IMR-90 (cell line): Measurements from ENCODE around the gene KCTD13. TPM values are rescaled to one million over a fixed set of nuclear protein-coding genes. Genes with fewer than 3 reads are reported as not detected.

Experiments used
- ATAC-seq: fragments of 200-7000 bp; cut with Tn5 transposase; 2 replicates; pipeline ENCODE4 v1.9.1; 2020; ENCODE audit warnings: low read depth, mild to moderate bottlenecking, moderate library complexity
- BruUV-seq: library from RNA; stranded (reverse); fragments of 400-500 nt; replicated peaks from 2 replicates; lab custom pipeline; 2021; lab: Mats Ljungman, UMichigan
- CTCF ChIA-PET: fragments of 300-600 bp; formaldehyde crosslinking; extraction: SDS; loops from one replicate; lab custom pipeline; 2021; ENCODE audit warnings: antibody characterized with exemption; lab: Yijun Ruan, JAX
- POLR2A ChIA-PET: fragments of 300-600 bp; sonication (Branson Sonifier 250); formaldehyde crosslinking; loops from one replicate; lab custom pipeline; 2022; ENCODE audit warnings: antibody characterized with exemption; ENCODE audit not compliant: unreplicated experiment; lab: Charles Lee
- DNase-seq: peaks from one replicate; pipeline ENCODE4 v3.0.0; 2013
- H2AFZ ChIP-seq: replicated peaks from 2 replicates; pipeline ENCODE3; 2013; ENCODE audit warnings: low read length, mild to moderate bottlenecking; ENCODE audit not compliant: poor library complexity
- H2AK5ac ChIP-seq: 2 replicates; pipeline ENCODE4 v1.6.1; 2013; ENCODE audit warnings: low read depth, low read length, inconsistent platforms
- H2AK9ac ChIP-seq: replicated peaks from 2 replicates; pipeline ENCODE3; 2013; ENCODE audit warnings: mild to moderate bottlenecking, low read depth, low read length, moderate library complexity; ENCODE audit not compliant: poor library complexity
- H2BK120ac ChIP-seq: 2 replicates; pipeline ENCODE4 v1.6.1; 2013; ENCODE audit warnings: low read depth, low read length, inconsistent platforms
- H2BK15ac ChIP-seq: 3 replicates; pipeline ENCODE4 v1.6.1; 2013; ENCODE audit warnings: low read depth, low read length, inconsistent platforms
- H2BK20ac ChIP-seq: 2 replicates; pipeline ENCODE4 v1.6.1; 2013; ENCODE audit warnings: low read depth, mild to moderate bottlenecking, inconsistent platforms, low read length, moderate library complexity
- H2BK5ac ChIP-seq: 2 replicates; pipeline ENCODE4 v1.6.1; 2013; ENCODE audit warnings: mild to moderate bottlenecking, low read depth, low read length, inconsistent platforms; ENCODE audit not compliant: poor library complexity, severe bottlenecking
- H3K14ac ChIP-seq: replicated peaks from 2 replicates; pipeline ENCODE4 v1.6.1; 2013; ENCODE audit warnings: low read depth, low read length, inconsistent platforms
- H3K18ac ChIP-seq: 2 replicates; pipeline ENCODE4 v1.6.1; 2013; ENCODE audit warnings: low read depth, low read length, control low read depth
- H3K23ac ChIP-seq: 2 replicates; pipeline ENCODE4 v1.6.1; 2013; ENCODE audit warnings: low read depth, low read length, inconsistent platforms
- H3K27ac ChIP-seq: 2 replicates; pipeline ENCODE4 v1.5.1; 2013; ENCODE audit warnings: mild to moderate bottlenecking, control low read depth, low read length; ENCODE audit not compliant: insufficient read depth
- H3K27me3 ChIP-seq: 2 replicates; pipeline ENCODE4 v1.6.1; 2013; ENCODE audit warnings: low read length; ENCODE audit not compliant: control insufficient read depth, insufficient read depth
- H3K36me3 ChIP-seq: 2 replicates; pipeline ENCODE4 v1.6.1; 2013; ENCODE audit warnings: low read length, mixed read lengths; ENCODE audit not compliant: control insufficient read depth, insufficient read depth
- H3K4ac ChIP-seq: 2 replicates; pipeline ENCODE4 v1.6.1; 2013; ENCODE audit warnings: low read depth, low read length, inconsistent platforms
- H3K4me1 ChIP-seq: 2 replicates; pipeline ENCODE4 v1.6.1; 2013; ENCODE audit warnings: low read length, mixed read lengths; ENCODE audit not compliant: control insufficient read depth, insufficient read depth
- H3K4me2 ChIP-seq: 2 replicates; pipeline ENCODE4 v1.6.1; 2013; ENCODE audit warnings: low read depth, mild to moderate bottlenecking, control low read depth, low read length, moderate library complexity
- H3K4me3 ChIP-seq: 2 replicates; pipeline ENCODE4 v1.5.1; 2013; ENCODE audit warnings: low read depth, mild to moderate bottlenecking, control low read depth, low read length, moderate library complexity; ENCODE audit not compliant: insufficient read depth
- H3K56ac ChIP-seq: 2 replicates; pipeline ENCODE4 v1.6.1; 2013; ENCODE audit warnings: low read length, inconsistent platforms; ENCODE audit not compliant: insufficient read depth; ENCODE audit errors: extremely low read depth
- H3K79me1 ChIP-seq, 2 experiments: 2 replicates each; pipeline ENCODE4 v1.6.1; 2013; ENCODE audit warnings: low read length in 2 of 2, inconsistent platforms in 1 of 2, low read depth in 1 of 2
- H3K9ac ChIP-seq: 2 replicates; pipeline ENCODE4 v1.6.1; 2013; ENCODE audit warnings: low read depth, low read length, control low read depth
- H3K9me1 ChIP-seq: 2 replicates; pipeline ENCODE4 v1.6.1; 2013; ENCODE audit warnings: low read length, inconsistent platforms; ENCODE audit not compliant: insufficient read depth
- H3K9me3 ChIP-seq: 2 replicates; pipeline ENCODE4 v1.6.1; 2013; ENCODE audit warnings: low read length; ENCODE audit not compliant: control insufficient read depth, insufficient read depth
- H4K20me1 ChIP-seq: 2 replicates; pipeline ENCODE4 v1.6.1; 2013; ENCODE audit warnings: low read length, inconsistent platforms; ENCODE audit not compliant: insufficient read depth
- H4K5ac ChIP-seq: 2 replicates; pipeline ENCODE4 v1.6.1; 2013; ENCODE audit warnings: mild to moderate bottlenecking, low read depth, low read length, control low read depth
- H4K8ac ChIP-seq, 2 experiments: 2 replicates each; pipeline ENCODE4 v1.6.1; 2013; ENCODE audit warnings: low read depth in 2 of 2, low read length in 2 of 2, control low read depth in 1 of 2, inconsistent platforms in 1 of 2
- H4K91ac ChIP-seq: 2 replicates; pipeline ENCODE4 v1.6.1; 2013; ENCODE audit warnings: low read depth, low read length, inconsistent platforms; ENCODE audit not compliant: insufficient read depth
- CEBPB ChIP-seq: IDR thresholded peaks from 2 replicates; pipeline ENCODE4 v1.6.1; 2012; ENCODE audit warnings: low read depth, low read length, improper control_type of control experiment
- CTCF ChIP-seq: conservative IDR thresholded peaks from 2 replicates; pipeline ENCODE4 v1.5.1; 2012; ENCODE audit warnings: mild to moderate bottlenecking, low read depth, low read length, improper control_type of control experiment
- ELK1 ChIP-seq: fragments of 150-350 bp; IDR thresholded peaks from 2 replicates; pipeline ENCODE4 v1.6.1; 2016; ENCODE audit warnings: low read depth, mild to moderate bottlenecking, low read length, moderate library complexity, borderline replicate concordance
- MAZ ChIP-seq: IDR thresholded peaks from 2 replicates; pipeline ENCODE4 v1.6.1; 2012; ENCODE audit warnings: low read depth, mild to moderate bottlenecking, low read length, improper control_type of control experiment, moderate library complexity, borderline replicate concordance
- MXI1 ChIP-seq: IDR thresholded peaks from 2 replicates; pipeline ENCODE4 v1.6.1; 2012; ENCODE audit warnings: low read depth, mild to moderate bottlenecking, low read length, moderate library complexity, borderline replicate concordance
- SMC3 ChIP-seq: fragments of 150-350 bp; IDR thresholded peaks from 2 replicates; pipeline ENCODE4 v1.6.1; 2016; ENCODE audit warnings: low read depth, mild to moderate bottlenecking, antibody characterized with exemption, low read length, moderate library complexity
- WGBS, 2 experiments: methylation state at CpG; one replicate each; pipeline versions ENCODE4 v1.1.5 to v1.1.7; 2013; ENCODE audit warnings: missing lambda C conversion rate in 2 of 2; ENCODE audit not compliant: insufficient read length in 1 of 2; ENCODE audit errors: extremely low coverage in 2 of 2; 5-methylcytosine and 5-hydroxymethylcytosine counted together
- dilution Hi-C: fragments of 300-500 bp; cut with HindIII; formaldehyde crosslinking; loops from one replicate; pipeline ENCODE4 v1.14.3; 2018; ENCODE audit warnings: low sequenced_read_pairs; ENCODE audit not compliant: unreplicated experiment
- in situ Hi-C: fragments of 300-500 bp; cut with MboI; formaldehyde crosslinking; loops from 3 replicates; pipeline ENCODE4 v1.14.3; 2019; ENCODE audit warnings: low sequenced_read_pairs, inconsistent platforms, mixed read lengths
- intact Hi-C: fragments of 100-400 bp; cut with micrococcal nuclease; formaldehyde crosslinking; loops from 2 replicates; pipeline ENCODE4 v1.10.0; 2022
- polyA plus RNA-seq, 3 experiments: library from polyadenylated mRNA; depleted of rRNA; stranded (reverse); fragments of >200 nt; gene quantifications; 2 replicates each; pipeline ENCODE4 v1.2.3, GENCODE V29; 2012; ENCODE audit warnings: low replicate concordance in 1 of 3
- total RNA-seq: library from RNA; depleted of rRNA; stranded (reverse); fragments of >200 nt; gene quantifications from 2 replicates; pipeline ENCODE4 v1.2.3, GENCODE V29; 2012

Gene KCTD13
- total and polyA plus RNA-seq, 2 of the 4 experiments (the other 2 are of a cell fraction), result 4.1 to 20.7 TPM

DNA sequence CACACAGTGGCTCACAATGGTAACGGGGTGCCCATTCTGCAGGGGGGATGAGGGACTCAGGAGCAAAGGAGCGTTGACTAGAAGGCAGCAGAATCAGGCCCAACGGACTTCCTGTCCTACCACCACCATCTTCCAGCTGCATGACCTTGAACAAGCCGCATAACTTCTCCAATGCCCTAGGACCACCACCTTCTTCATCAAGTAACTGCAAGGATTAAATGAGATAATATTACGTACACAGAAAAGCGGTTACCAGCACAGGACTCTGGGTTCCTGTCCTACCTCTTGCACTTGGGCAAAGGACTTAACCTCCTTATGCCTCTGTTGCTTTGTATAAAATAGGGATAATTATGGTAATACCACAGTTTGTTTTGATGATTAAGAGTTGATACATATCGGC, 21.1 kb downstream of the KCTD13 start:
- BruUV-seq, result no TSS peak
- no peak overlapping the region for H3K4ac ChIP-seq
- in situ Hi-C loops, result no loop called here

More for the DNA sequence above, 21.1 kb downstream of the KCTD13 start:
- intact Hi-C loops, result no loop called here
- peaks cover 16% of the 10 kb centered on the region for H3K36me3 ChIP-seq
- peaks cover 21% of the 10 kb centered on the region for H3K9me1 ChIP-seq
- H2BK15ac ChIP-seq, result no peak overlapping the region
- H4K91ac ChIP-seq, result no peak overlapping the region
- no peak overlapping the region for H2AFZ ChIP-seq
- no peak overlapping the region for H3K23ac ChIP-seq
- H3K4me2 ChIP-seq, result no peak overlapping the region
- no peak overlapping the region for H3K18ac ChIP-seq
- no peak overlapping the region for H2BK120ac ChIP-seq
- no peak overlapping the region for H3K14ac ChIP-seq
- no peak overlapping the region for H4K5ac ChIP-seq
- ChIA-PET CTCF (no interaction called here), POLR2A (no interaction called here)
- TF ChIP-seq MAZ (no peak), CEBPB (no peak), CTCF (no peak), SMC3 (no peak), ELK1 (no peak), MXI1 (no peak)
- H3K79me1 ChIP-seq, result peaks cover 13 to 38% of the 10 kb centered on the region in 2 experiments
- no peak overlapping the region for H2AK9ac ChIP-seq
- no peak overlapping the region for H3K27ac ChIP-seq
- peaks cover 9% of the 10 kb centered on the region for H3K4me1 ChIP-seq
- no peak overlapping the region for H3K56ac ChIP-seq
- DNase-seq (no peak), ATAC-seq (no peak)
- H3K9me3 ChIP-seq, result no peaks in the 10 kb centered on the region
- no peaks in the 10 kb centered on the region for H3K27me3 ChIP-seq
- no peak overlapping the region for H2BK20ac ChIP-seq
- H2AK5ac ChIP-seq, result no peak overlapping the region
- no peak overlapping the region for H3K9ac ChIP-seq
- dilution Hi-C loops, result no loop called here
- peaks cover 7% of the 10 kb centered on the region for H4K20me1 ChIP-seq
- H4K8ac ChIP-seq, result no peak overlapping the region
- no peak overlapping the region for H3K4me3 ChIP-seq
- no peak overlapping the region for H2BK5ac ChIP-seq
- WGBS, 2 experiments, result no CpG with 5 or more reads among the region's 7 CpGs
